T-cell (primary cell): ENCODE data around the gene PLEKHM1. TPM values are rescaled to one million over a fixed set of nuclear protein-coding genes. Genes with fewer than 3 reads are reported as not detected.

Experiments used
- ATAC-seq, 4 experiments: fragments of 200-7000 bp in 3 of 4; fragments of 150-1000 bp in 1 of 4; cut with Tn5 transposase; replicated peaks in 1 of 4; 1 replicate in 3 of 4; 2 replicates in 1 of 4; pipeline ENCODE4 v1.10.0; 2021; ENCODE audit warnings: moderate library complexity in 3 of 4, mild to moderate bottlenecking in 2 of 4, moderate number of reproducible peaks in 1 of 4
- CTCF ChIA-PET, 2 donors: fragments of 300-600 bp; sonication (Branson Sonifier 250); formaldehyde crosslinking; loops; one replicate each; lab custom pipeline; 2022; ENCODE audit warnings: antibody characterized with exemption in 2 of 2; lab: Charles Lee
- POLR2A ChIA-PET, 2 donors: fragments of 300-600 bp; sonication (Branson Sonifier 250); formaldehyde crosslinking; loops; one replicate each; lab custom pipeline; 2022; ENCODE audit warnings: antibody characterized with exemption in 2 of 2; lab: Charles Lee
- DNase-seq, 35 experiments: peaks; one replicate each; pipeline versions ENCODE4 v3.0.0 to v3.0.0-alpha.2; 2013 to 2023
- H3K27ac ChIP-seq: one replicate; pipeline ENCODE4 v1.5.1; 2013; ENCODE audit warnings: low read length
- H3K27me3 ChIP-seq, 2 experiments: replicated peaks in 1 of 2; 1 replicate in 1 of 2; 2 replicates in 1 of 2; pipeline versions ENCODE4 v1.6.1 to v1.7.0; 2013; ENCODE audit warnings: low read length in 1 of 2, mixed read lengths in 1 of 2; ENCODE audit not compliant: control insufficient read depth in 2 of 2, insufficient read depth in 2 of 2; ENCODE audit errors: extremely low read depth in 1 of 2
- H3K36me3 ChIP-seq, 2 donors: 1 replicate in 1 of 2; 2 replicates in 1 of 2; pipeline versions ENCODE4 v1.6.1 to v1.7.0; 2013; ENCODE audit warnings: low read length in 1 of 2; ENCODE audit not compliant: control insufficient read depth in 2 of 2, insufficient read depth in 1 of 2; ENCODE audit errors: extremely low read depth in 1 of 2
- H3K4me1 ChIP-seq, 2 experiments: 1 replicate in 1 of 2; 2 replicates in 1 of 2; pipeline versions ENCODE4 v1.6.1 to v1.7.0; 2013; ENCODE audit warnings: low read length in 2 of 2, mixed read lengths in 1 of 2; ENCODE audit not compliant: insufficient read depth in 2 of 2, control insufficient read depth in 1 of 2; ENCODE audit errors: extremely low read depth in 1 of 2
- H3K4me3 ChIP-seq, 2 donors: 1 replicate in 1 of 2; 2 replicates in 1 of 2; pipeline versions ENCODE4 v1.5.1 to v1.7.0; 2013; ENCODE audit warnings: mild to moderate bottlenecking in 2 of 2, low read length in 1 of 2, moderate library complexity in 1 of 2; ENCODE audit not compliant: control insufficient read depth in 1 of 2; ENCODE audit errors: extremely low read depth in 1 of 2
- H3K9me3 ChIP-seq: 2 replicates; pipeline ENCODE4 v1.7.0; 2013
- H3K27ac Mint-ChIP-seq, 2 donors: one replicate each; pipeline ENCODE4 v1.8.0; 2020 to 2021; ENCODE audit warnings: mild to moderate bottlenecking in 2 of 2, mixed read lengths in 2 of 2
- H3K27me3 Mint-ChIP-seq, 2 donors: one replicate each; pipeline ENCODE4 v1.8.0; 2021 to 2022; ENCODE audit warnings: mixed read lengths in 2 of 2
- H3K36me3 Mint-ChIP-seq: one replicate; pipeline ENCODE4 v1.8.0; 2021; ENCODE audit warnings: mixed read lengths
- H3K4me1 Mint-ChIP-seq, 3 donors: one replicate each; pipeline ENCODE4 v1.8.0; 2020 to 2022; ENCODE audit warnings: mixed read lengths in 3 of 3, mild to moderate bottlenecking in 1 of 3
- H3K4me3 Mint-ChIP-seq, 3 donors: one replicate each; pipeline ENCODE4 v1.8.0; 2020 to 2022; ENCODE audit warnings: mild to moderate bottlenecking in 3 of 3, mixed read lengths in 3 of 3, moderate library complexity in 3 of 3
- H3K9me3 Mint-ChIP-seq, 3 donors: one replicate each; pipeline ENCODE4 v1.8.0; 2020 to 2022; ENCODE audit warnings: mixed read lengths in 3 of 3
- WGBS: methylation state at CpG from one replicate; pipeline ENCODE4 v1.1.5; 2013; ENCODE audit warnings: missing lambda C conversion rate; ENCODE audit not compliant: insufficient coverage; 5-methylcytosine and 5-hydroxymethylcytosine counted together
- total RNA-seq, 35 experiments: library from RNA in 6 of 35; stranded (reverse) in 6 of 35; fragments of 120-200 nt in 1 of 35; gene quantifications; one replicate each; pipeline versions ENCODE4 v1.2.1 to v1.2.4 and lab custom pipeline; 2013 to 2026

Gene PLEKHM1
- total RNA-seq, 5 donors from 2014 or later (not counting 1 experiment from before 2014, with no cell fraction given), result 77.8 to 105 (median 79.4) TPM

DNA sequence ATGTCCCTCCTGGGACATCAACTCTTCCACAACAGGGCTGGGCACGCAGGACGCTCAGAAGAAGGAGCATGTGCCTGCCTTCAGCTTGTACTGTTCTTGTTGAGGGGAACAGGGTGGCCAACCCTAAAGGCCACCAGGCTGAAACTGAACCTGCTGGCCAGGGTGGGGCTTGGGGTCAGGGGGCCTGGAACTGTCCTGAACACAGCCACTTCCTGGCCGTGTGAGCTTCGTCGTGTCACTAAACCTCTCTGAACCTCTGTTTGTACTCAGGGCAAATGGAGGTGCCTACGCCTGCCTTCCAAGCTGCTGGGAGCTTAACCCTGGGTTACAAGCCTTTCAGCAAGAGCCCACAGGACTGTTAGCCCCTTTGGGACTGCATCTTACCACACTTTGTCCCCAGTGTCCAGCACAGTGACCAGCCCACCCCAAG is 64.5 kb downstream of the PLEKHM1 start:
- CTCF ChIA-PET, result no interaction called here
- no peaks in the 10 kb centered on the region for H3K36me3 Mint-ChIP-seq
- no peak overlapping the region for H3K27ac ChIP-seq
- H3K36me3 ChIP-seq, result no peaks in the 10 kb centered on the region
- no peak overlapping the region for H3K4me3 ChIP-seq
- DNase-seq (no peak), ATAC-seq (no peak)
- H3K4me3 Mint-ChIP-seq, result no peak overlapping the region
- peaks cover 0 to 7% of the 10 kb centered on the region in 2 experiments for H3K27me3 ChIP-seq
- H3K9me3 ChIP-seq, result no peaks in the 10 kb centered on the region
- 71% methylated on average over 4 of the region's 6 CpGs for WGBS
- H3K4me1 Mint-ChIP-seq, result peaks cover 17 to 22% (median 17%) of the 10 kb centered on the region in 3 donors
- no peak overlapping the region for H3K27ac Mint-ChIP-seq
- peaks cover 0 to 23% of the 10 kb centered on the region in 2 experiments for H3K4me1 ChIP-seq
- no peaks in the 10 kb centered on the region for H3K27me3 Mint-ChIP-seq
- H3K9me3 Mint-ChIP-seq, result no peaks in the 10 kb centered on the region
- POLR2A ChIA-PET, result no interaction called here

DNA sequence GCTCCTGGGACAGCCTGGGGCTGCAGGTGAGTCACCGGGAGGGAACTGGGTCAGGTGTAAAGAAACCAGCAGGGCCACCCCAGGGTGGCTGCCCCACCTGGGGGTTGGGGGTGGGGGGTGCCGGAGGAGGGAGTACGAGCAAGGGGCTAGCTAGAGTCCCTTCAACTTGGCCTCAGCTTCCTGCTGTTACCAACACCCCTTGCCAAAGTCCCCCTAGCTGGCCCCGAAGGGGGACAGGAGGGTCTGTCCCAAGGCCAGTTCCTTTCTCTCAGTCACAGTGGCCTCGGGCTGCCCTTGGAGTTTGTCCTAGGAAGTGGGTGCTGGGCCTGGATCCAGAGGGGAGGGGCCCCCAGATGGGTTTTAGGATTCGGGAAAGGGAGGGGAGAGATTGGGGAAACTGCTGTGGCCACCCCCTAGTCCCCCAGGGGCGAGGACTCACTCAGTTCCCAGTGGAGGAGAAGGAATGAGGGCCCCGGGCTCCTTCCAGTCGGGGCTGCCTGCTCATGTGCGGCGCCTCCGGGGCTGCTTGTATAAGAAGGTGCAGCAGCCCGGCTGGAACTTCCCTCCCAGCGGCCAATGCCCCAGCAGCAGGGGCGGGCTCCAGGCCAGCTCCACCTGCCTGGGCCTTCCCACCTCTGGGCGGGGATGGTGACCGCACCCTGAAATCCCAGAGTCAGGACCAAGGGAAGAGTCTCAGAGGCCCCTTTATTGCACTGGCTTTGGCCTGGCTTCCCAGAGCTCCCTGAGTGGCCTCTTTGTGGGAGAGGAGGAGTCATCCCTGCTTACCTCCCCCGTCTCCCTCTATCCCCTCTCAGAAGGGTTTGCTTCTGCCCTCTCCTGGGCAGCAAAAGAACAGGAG is 65.2 kb downstream of the PLEKHM1 start:
- H3K27ac ChIP-seq, result no peak overlapping the region
- no peaks in the 10 kb centered on the region for H3K9me3 Mint-ChIP-seq
- ATAC-seq, result no peak
- H3K4me3 ChIP-seq, result no peak overlapping the region
- CTCF ChIA-PET, result interaction anchor here in 1 of 2 donors (0.5 kb wide), 1 partner anchor 271 kb away, joined by 3 read pairs; no protein-coding TSS in a partner anchor
- peaks cover 12 to 15% (median 13%) of the 10 kb centered on the region in 3 donors for H3K4me1 Mint-ChIP-seq
- no peaks in the 10 kb centered on the region for H3K36me3 Mint-ChIP-seq
- H3K4me3 Mint-ChIP-seq, result no peak overlapping the region
- no peaks in the 10 kb centered on the region for H3K9me3 ChIP-seq
- no peaks in the 10 kb centered on the region for H3K36me3 ChIP-seq
- no peak overlapping the region for H3K27ac Mint-ChIP-seq
- POLR2A ChIA-PET, result no interaction called here
- H3K4me1 ChIP-seq, result peaks cover 0 to 17% of the 10 kb centered on the region in 2 experiments
- peaks cover 0 to 3% of the 10 kb centered on the region in 2 experiments for H3K27me3 ChIP-seq
- 67% methylated on average over 8 of the region's 18 CpGs for WGBS
- H3K27me3 Mint-ChIP-seq, result no peaks in the 10 kb centered on the region
- no peak for DNase-seq

DNA sequence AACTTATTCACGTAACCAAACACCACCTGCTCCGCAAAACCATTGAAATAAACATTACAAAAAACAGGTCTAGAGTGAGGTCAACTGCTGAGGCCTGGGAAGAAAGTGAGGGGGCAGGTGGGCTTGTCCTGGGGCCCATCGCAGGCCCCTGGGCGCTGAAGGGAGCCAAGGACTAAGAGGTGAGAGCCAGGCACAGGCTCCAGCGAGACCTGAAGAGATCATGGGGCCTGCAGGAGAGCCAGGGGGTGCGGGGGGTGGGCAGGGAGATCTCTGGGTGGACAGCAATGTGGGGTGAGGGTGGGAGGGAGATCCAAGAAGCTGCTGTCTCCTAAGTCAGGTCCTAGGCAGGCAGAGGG is 65.8 kb downstream of the PLEKHM1 start:
- Mint-ChIP-seq H3K4me3 (no peak overlapping the region), H3K4me1 (peaks cover 11 to 14% (median 13%) of the 10 kb centered on the region in 3 donors), H3K27ac (no peak overlapping the region), H3K27me3 (no peaks in the 10 kb centered on the region), H3K36me3 (no peaks in the 10 kb centered on the region), H3K9me3 (no peaks in the 10 kb centered on the region)
- Histone ChIP-seq H3K4me3 (no peak overlapping the region), H3K9me3 (no peaks in the 10 kb centered on the region), H3K27me3 (peaks cover 0 to 3% of the 10 kb centered on the region in 2 experiments), H3K36me3 (no peaks in the 10 kb centered on the region), H3K4me1 (peaks cover 0 to 15% of the 10 kb centered on the region in 2 experiments), H3K27ac (no peak overlapping the region)
- ChIA-PET POLR2A (no interaction called here), CTCF (no interaction called here)
- WGBS, result 89% methylated on average over 4 of the region's 6 CpGs
- ATAC-seq, result no peak
- no peak for DNase-seq

DNA sequence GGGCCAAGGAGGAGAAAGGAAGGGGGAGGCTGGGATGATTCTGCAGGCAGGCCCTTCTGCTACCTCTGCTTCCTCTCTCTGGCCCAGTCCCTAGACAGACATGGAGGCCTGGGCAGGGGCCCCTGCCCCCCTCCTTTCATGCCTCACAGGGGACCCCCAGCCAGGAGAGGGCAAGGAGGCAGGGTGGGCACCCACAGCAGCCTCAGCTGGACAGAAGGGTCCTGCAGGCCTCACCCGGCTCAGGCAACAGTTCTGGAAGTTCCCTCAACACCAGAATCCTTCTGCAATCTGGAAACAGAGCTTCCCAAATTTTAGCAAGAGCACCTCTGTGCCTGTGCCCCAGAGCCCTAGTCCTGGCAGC is 66.6 kb downstream of the PLEKHM1 start:
- no peak overlapping the region for H3K4me3 Mint-ChIP-seq
- Histone ChIP-seq H3K4me1 (peaks cover 0 to 13% of the 10 kb centered on the region in 2 experiments), H3K4me3 (no peak overlapping the region), H3K27me3 (no peaks in the 10 kb centered on the region), H3K36me3 (no peaks in the 10 kb centered on the region), H3K27ac (no peak overlapping the region), H3K9me3 (no peaks in the 10 kb centered on the region)
- no peaks in the 10 kb centered on the region for H3K9me3 Mint-ChIP-seq
- no peak overlapping the region for H3K27ac Mint-ChIP-seq
- WGBS, result 100% methylated on average over 1 of the region's 1 CpG
- H3K4me1 Mint-ChIP-seq, result peaks cover 11 to 12% (median 12%) of the 10 kb centered on the region in 3 donors
- CTCF ChIA-PET, result no interaction called here
- ATAC-seq (no peak), DNase-seq (no peak)
- no peaks in the 10 kb centered on the region for H3K36me3 Mint-ChIP-seq
- POLR2A ChIA-PET, result interaction anchor here in 1 of 2 donors (0.5 kb wide), 1 partner anchor 847 kb away, joined by 4 read pairs; no protein-coding TSS in a partner anchor
- H3K27me3 Mint-ChIP-seq, result no peaks in the 10 kb centered on the region

DNA sequence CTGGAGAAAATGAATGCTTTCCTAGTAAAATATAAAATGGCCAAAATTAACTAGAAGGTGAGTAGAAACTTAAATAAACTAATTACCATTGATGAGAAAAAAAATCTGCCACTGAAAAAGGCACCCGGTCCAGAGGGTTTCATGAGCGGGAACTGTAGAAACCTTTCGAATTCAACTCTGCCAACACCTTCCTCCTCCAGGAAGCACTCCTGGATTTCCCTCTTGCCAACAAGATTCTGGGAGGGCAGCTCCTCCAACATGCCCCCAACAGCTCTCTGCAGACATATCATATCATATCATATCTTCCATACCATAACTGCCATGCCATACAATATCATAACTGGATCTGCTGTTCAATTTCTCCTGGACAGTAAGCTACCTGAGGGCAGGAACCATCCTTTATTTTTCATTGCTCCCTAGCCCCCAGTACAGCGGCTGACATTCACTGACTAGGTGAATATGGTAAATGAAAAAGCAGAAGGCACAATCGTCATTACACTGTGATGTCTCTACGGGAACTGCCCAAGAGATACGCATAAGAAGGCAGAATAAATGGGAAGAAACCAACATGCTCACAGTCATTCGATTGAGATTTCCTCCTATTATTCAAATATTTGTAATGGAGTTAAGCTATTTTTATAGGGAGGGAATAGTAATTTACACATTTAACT is 67.1 kb downstream of the PLEKHM1 start:
- Mint-ChIP-seq H3K27me3 (no peaks in the 10 kb centered on the region), H3K36me3 (no peaks in the 10 kb centered on the region), H3K4me3 (no peak overlapping the region), H3K4me1 (peaks cover 6 to 7% (median 6%) of the 10 kb centered on the region in 3 donors), H3K27ac (no peak overlapping the region), H3K9me3 (no peaks in the 10 kb centered on the region)
- ChIA-PET POLR2A (interaction anchor here in 1 of 2 donors (0.5 kb wide), 1 partner anchor 848 kb away, joined by 4 read pairs; no protein-coding TSS in a partner anchor), CTCF (no interaction called here)
- H3K27ac ChIP-seq, result no peak overlapping the region
- ATAC-seq (no peak), DNase-seq (no peak)
- H3K36me3 ChIP-seq, result no peaks in the 10 kb centered on the region
- H3K9me3 ChIP-seq, result no peaks in the 10 kb centered on the region
- WGBS, result 83% methylated on average over 4 of the region's 8 CpGs
- H3K27me3 ChIP-seq, result no peaks in the 10 kb centered on the region
- H3K4me3 ChIP-seq, result no peak overlapping the region
- peaks cover 0 to 8% of the 10 kb centered on the region in 2 experiments for H3K4me1 ChIP-seq

DNA sequence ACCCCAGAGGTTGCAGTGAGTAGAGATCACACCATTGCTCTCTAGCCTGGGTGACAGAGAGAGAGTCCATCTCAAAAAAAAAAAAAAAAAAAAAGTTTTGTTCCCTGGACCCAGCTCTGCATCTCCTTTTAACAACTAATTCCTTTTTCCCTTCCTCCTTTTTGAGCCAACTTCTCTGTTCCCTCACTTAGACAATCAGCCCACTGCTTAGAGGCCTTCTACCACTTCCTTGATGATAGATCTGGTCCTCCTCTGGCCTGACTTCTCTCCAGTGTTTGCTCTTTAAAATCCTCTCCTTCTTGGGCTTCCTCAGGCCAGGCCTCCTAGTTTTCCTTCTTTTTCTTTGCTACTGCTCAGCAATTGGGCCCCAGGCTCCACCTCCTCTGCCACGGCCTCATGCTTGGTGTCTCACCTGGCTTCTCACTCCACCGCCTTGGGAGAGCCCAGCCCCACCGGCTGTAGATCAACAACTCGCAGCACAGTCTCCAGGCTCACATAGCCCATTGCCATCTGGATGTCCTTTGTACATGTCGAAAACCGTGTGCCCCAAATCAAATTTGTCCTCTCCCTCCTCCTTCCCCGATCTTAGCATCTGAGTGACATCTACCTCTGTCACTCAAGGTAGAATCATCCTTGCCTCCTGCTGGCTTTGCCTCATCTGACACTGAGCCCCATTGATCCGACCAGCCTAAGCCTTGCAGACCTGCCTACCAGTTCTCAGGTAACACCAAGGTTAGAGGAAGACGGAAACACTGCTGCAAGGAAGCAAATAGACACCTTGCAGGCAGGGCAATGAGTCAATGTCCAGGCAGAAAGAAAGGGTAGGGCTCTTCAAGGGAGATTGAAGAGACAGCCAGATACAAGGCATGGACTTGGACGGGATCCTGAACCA is 75.3 kb downstream of the PLEKHM1 start:
- POLR2A ChIA-PET, result no interaction called here
- Mint-ChIP-seq H3K27ac (no peak overlapping the region), H3K4me3 (no peak overlapping the region), H3K27me3 (no peaks in the 10 kb centered on the region), H3K36me3 (peaks cover under 1% of the 10 kb centered on the region), H3K9me3 (no peaks in the 10 kb centered on the region), H3K4me1 (peaks cover 17 to 27% (median 26%) of the 10 kb centered on the region in 3 donors)
- Histone ChIP-seq H3K9me3 (no peaks in the 10 kb centered on the region), H3K36me3 (no peaks in the 10 kb centered on the region), H3K27ac (no peak overlapping the region), H3K4me1 (peaks cover 5 to 24% of the 10 kb centered on the region in 2 experiments), H3K4me3 (no peak overlapping the region), H3K27me3 (no peaks in the 10 kb centered on the region)
- WGBS, result 94% methylated on average over 10 of the region's 10 CpGs
- ATAC-seq (no peak), DNase-seq (no peak)
- CTCF ChIA-PET, result interaction anchor here in 1 of 2 donors (1.1 kb wide), 1 partner anchor 307 kb away, joined by 4 read pairs; no protein-coding TSS in a partner anchor
